NCI-H2107 treated with DMSO at 0.1 percent for 48 hours (cell line): ENCODE results near the gene AFF3.
"Not testable (repeated sequence)": the region's sequence is repeated elsewhere in the genome, so short reads cannot be mapped to it uniquely, and the experiment has no call there.

Experiments
- DNase-seq: peaks from one replicate; lab custom pipeline; 2025; ENCODE audit not compliant: unreplicated experiment; lab: John Stamatoyannopoulos, UW

Gene AFF3

DNA sequence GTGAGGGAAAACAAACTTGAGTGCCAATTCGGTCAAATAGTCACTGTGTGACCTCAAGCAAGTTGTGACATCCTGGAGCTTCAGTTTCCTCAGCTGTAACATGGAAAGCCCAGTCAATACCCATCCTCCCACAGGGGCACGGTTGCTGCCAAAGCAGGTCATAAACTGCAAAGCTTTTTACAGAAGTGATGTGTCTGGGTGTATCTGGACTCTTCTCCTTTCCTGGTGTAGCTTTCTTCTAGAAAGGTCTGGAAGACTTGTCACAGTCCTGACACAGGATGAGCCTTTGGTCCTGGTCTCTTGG, 4.2 kb upstream of the AFF3 start:
- DNase-seq, result no peak

DNA sequence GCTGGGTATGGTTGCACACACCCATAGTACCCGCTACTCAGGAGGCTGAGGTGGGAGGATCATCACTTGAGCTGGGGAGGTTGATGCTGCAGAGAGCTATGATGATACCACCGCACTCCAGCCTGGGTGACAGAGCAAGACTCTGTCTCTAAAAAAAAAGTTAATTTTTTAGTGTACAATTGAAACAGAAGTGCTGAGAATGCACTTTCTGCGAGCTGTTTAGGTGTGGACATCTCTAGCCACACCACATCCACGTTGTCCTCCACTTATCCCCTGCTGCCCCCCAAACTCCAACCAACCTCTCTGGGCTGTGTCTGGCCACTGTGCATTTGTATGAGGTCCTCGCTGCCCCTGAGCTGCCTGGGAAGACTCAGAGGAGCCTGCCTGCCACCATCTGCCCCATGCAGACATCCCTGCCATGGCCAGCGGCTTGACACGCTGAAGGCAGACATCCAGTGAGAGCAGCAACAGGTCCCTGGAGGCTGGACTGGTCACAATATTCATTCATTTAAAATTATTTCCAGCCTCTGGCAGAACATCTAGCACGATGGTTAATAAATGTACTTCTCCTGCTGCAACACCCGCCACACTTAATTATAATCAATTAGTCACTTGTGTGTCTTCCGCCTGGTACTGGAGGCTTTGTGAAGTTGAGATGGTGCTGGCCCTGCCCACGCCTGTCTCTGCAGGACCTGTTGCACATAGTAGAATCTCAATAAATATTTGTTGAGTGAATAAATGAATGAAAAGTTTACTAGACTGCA, 3.7 kb upstream of the AFF3 start:
- DNase-seq, result no peak

DNA sequence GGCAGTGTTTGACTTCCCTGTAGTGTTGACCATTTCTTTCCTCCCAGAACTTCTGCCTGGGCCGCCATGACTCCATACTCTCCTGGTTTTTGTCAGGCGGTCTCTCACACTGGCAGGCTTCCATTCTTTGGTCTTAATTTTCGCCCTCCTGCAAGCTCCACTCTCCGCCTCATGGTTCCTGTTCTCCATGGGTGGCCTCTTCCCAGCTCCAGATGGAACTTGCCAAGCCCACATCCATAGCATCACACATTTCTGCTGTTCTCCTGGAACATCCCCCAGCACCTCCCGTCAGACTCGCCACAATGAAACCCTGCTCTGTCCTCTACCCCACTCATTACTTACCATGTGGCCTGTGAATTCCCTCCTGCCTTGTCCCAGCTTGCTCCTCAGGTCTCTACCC, 896 bp upstream of the AFF3 start:
- DNase-seq, result no peak

DNA sequence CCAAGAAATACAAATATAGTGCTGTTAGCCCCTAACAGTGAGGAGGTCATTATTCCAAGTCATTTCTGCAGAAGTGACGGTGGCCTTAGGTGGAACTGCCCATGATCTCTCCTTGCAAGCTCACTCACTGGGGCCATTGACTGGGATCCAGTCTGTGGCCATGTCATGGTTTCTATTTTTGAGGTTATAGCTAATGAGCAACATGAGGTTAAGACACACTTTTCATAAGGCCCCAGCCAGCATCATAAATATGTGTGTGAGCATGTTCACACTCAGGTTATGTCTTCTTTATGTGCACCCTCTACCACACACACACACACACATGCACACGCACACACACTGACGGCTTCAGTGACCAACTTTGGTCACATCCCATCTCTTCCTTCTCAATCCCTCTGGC, 484 bp downstream of the AFF3 start:
- no peak for DNase-seq

DNA sequence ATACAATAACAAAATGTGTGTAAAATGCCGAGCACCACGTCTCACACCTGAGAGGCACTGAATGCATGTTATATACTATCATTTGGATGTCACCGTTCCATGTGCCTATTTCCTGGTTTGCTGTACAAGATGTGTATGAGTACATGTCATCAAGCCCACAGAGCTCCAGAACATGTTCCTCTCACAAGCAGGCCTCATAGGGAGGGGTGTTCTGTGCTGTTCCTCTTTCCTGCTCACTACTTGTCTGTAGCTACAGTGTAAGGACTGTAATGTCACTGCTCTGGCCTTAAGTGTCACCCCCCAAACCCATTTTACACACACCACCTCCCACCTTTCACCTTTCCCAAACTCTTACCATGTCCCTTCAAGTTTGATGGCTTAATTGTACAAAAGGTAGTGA, 1.8 kb downstream of the AFF3 start:
- no peak for DNase-seq

DNA sequence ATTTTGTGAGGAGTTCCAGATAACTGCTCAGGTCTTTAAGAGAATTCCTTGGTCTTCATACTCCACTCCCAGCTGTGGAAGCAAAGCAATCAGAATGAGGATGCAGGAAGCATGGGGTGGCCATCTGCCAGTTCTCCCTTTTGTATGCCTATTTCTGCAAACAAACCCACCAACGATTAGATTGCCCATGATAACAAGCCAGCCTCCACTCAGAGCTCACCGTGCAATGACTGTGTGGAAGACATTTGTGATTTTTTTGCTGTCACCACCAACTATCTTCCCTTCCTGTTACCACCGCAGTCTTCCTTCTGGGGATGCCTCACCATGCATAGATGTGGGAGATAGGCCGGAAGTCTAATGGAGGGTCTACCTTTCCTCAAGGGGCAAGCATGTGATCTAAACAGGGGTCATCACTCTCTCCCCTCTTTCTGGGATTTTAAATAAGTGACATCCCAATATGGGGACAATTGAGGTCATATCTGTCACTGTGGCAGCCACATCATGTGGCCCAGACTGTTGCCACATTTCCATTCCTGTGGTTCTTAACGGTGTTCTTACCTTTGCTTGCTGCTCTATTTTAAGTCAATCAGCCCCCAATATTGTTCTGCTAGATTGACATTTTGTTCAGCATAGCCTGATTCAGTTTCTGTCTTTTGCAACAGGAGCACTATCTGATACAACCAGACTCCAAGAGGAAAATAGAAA, 4.4 kb downstream of the AFF3 start:
- DNase-seq, result no peak

DNA sequence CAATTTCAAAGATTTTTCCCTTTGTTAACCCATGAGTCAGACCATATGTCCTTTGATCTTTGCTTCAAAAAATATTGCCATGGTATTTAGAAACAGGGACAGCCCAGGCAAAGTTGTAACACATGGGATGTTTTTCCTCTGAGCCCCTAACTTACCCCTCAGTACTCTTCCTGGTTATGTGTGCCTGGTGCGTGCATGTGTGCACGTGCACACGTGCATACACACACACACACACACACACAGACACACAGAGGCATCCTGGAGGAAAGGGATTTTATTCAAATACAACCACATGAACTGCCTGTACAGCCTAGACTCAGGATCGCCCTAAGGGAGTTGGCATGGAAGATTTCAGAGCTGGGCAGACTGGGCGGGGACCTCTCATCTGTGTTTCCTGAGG, 5.1 kb downstream of the AFF3 start:
- no peak for DNase-seq

DNA sequence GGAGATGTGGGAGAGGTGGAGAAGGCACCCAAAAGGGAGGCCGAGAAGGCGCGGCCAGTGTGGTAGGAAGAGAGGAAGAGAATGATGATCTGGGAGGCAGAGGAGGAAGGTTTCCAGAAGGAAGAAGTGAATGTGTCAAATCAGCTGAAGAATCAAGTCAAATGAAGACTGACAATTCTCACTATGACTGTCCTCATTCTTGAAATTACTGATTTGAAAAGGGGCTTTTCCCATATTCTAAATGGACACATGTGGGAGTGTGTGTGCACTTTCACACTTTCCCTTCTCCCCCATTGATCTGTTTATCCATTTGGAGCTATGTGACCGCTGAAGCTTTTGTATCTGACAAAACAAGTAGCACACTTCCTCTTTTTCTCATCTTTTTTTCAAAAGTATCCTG, 6.1 kb downstream of the AFF3 start:
- no peak for DNase-seq

DNA sequence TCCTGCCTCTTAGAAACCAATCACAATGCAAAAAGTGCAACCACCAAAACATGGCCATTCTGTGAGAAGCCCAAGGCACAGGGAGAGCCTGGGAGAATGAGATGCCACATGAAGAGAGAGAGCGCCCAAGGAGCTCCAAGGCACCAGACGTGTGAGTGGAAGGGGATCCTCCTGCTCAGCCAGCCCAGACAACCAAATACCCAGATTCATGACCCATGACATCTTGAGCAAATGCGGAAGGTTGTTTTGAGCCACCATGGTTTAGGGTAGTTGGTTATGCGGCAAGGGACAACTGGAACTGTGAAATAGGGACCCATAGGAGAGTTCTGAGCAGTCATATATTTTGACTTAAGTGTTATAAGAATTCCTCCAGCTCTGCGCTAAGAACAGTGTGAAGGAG, 7.0 kb downstream of the AFF3 start:
- no peak for DNase-seq

DNA sequence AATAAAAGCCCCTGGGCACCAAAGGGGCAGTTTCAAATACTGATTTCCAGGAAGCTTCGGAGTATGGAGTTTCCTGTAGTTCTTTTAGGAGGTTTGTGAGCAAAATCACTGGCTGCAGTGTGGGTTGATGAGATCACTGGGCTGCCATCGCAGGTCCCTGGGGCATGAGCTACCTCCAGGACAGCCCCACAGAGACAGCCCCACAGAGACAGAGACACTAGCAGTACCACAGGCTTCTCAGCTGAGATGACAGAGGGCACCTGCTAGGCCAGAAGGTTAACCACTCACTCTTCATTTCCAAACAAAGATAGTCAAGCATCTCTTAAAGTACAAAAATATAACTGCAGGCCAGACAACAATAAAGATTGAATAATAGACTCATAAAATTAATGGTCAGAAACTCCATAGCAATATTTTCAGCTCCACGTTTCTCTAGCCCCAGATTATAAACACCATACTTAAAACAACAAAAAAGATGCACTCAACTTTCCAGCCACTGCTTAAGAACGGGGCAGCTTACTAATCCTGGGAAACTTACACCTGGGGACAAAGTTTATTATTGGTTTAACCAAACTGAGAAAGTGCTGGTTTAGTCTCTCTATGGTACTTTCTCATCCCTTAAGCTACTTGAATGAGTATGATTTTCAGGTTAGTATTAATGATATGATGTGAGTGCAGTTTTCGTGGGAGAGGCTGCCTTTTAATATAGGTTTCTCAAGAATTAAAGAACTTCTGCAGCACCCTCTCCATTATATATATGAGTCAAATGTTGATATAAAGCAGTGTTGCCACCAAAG, 11.6 kb downstream of the AFF3 start:
- DNase-seq, result no peak

DNA sequence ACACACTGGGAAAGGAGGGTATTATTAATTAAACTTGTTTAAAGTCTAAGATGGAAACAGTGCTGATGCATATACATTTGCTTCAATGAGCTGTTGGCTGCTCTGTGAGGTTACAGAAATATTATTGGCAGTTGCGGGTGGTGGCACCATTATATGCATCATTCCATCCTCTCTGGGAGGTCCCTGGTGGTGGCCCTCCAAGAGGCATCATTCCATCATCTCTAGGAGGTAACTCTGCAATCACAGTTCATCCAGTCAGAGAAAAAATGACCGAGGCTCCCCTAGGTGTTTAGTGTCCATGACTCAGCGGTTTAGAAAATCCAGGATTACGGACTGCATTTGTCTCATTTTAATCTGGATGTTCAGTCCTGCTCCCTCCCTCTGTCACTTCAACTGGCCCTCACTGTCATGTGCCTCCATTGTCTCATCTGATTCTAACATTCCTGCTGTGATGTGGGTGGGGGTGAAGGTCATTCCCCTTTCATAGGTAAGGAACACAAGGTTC, 15.4 kb downstream of the AFF3 start:
- no peak for DNase-seq

DNA sequence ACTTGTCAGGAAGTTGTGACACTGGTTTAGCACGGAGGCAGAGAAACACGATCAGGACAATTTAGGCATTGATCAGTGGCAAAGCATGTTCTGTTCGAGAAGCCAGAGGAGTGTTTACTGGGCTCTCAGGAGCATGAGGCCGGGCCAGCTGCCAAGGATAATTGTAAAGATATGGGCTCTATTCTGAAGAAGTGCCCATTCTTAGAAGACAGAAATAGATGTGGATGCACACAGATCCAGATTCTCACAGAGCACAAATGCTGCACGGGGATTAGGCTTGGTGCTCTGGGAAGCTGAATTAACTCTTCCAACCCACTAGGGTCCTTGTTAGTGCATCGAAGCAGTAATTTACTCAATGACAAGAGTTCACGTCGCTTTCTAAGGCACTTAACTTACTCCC, 16.2 kb downstream of the AFF3 start:
- DNase-seq, result peak; percentile 38

DNA sequence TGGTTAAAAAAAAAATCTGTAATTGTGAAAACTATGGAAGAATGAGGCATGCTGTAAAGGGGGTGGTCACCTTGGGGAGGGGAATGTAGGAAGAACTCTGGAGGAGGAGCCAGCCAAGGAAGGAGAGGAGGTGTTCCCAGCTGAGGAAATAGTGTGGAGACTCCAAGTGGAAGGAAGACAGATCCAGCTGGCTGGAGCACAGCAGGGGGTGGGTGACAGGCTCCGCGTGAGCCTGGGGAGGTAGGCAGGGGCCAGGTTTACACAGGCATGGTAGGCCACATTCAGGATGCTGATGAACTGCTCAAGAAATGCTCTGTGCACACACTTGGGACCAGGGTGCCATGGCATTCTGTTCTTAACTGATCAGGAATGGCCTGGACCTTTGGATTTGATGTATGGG, 16.8 kb downstream of the AFF3 start:
- no peak for DNase-seq

DNA sequence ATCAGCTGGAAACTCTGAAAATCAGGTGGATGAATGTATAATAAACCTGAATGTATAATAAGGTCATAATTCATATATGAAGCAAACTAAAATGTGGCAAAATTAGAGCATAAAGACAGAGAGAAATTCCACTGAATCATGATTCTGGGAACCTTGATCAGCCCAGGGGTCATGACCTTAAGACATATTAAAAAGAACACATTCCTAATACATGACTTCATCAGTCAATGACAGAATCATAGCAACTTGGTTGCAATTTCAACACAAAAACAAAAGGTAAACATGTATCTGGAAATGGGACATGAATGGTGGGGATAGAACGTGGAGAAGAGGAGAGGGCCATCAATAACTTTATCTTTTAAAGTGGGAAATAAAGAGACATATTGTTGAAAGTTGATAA, 17.6 kb downstream of the AFF3 start:
- DNase-seq, result no peak

DNA sequence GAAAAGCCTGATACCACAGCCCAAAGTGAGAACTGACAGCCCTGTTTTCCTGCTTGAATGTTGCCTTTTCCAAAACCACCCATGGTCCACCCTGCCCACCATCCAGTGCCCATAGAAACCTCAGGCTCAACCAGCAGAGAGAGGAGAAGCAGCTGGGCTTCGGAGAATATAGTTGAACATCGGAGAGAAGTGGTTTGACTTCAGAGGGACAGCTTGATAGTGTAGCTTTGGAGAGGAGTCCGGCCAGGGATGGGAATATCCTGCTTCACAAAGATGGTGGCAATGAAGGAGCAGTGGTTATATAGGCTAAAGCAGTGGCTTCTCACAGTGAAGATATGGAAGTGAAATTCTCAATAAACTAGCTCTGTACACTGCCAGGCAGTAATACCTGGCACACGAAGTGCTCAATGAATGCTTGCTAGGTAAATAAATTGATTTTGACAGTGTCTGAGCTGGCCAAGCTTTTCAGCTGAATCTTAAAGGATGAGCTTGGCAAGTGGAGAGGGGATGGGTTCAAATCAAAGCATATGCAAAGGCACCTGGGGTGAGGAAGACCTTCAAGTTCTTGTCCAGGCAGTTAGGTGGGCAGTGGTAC, 21.2 kb downstream of the AFF3 start:
- DNase-seq, result no peak

DNA sequence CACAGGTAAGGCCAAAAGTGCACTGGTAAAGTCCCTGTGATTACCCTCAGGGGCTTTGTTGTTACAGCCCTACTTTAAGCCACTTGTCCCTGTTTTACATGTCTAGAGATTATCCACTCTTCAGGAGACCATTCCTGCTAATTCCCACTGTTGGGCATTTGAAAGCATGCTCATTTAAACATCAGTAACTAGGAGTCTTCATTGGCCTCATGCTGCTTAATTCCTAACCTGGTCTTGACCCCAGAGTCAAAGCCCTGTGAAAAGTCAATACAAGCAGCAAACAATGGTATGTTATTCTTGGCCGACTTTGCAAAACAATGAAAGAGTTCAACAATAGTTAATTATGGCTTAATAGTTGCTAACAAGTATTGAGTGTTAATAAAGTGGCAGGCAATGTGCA, 23.2 kb downstream of the AFF3 start:
- DNase-seq, result no peak

DNA sequence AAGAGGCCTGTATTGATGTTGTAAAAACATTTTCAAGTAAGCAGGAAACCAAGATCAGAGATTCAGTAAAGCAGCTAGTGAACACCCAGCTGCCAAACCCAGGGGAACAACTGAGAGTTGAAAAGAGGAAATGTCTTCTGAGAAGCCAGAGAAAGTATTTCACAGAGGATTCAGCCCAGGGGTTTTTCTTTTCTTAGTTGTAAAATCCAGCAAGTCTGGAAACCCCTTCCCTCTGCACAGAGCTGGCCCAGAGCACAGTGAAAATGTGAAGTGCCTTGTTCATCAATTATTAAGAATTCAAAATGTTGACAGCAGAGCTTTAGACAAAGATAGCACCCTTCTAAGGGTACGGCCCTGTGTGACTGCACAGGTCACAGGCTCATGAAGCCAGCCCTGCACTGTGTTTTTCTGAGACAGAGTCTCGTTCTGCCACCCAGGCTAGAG, 28.4 kb downstream of the AFF3 start:
- DNase-seq, result no peak

DNA sequence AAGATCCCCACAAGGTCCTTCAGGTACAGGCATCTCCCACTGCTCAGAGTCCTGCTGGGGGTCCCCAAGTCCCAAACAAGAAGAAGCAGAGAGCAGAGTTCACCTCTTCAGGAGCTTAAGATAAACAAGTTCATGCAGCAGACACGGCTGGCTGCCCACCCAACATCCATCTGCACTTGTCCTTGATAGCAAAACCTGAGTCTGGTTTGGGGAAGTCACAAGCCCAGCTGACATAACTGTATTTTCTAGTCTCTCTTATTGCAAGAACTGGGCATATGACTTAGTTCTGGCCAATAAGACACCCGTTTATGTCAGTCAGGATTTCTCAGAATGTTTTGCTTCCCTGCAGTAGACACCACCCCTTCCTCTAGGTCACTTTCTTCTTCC, 31.8 kb downstream of the AFF3 start:
- no peak for DNase-seq

DNA sequence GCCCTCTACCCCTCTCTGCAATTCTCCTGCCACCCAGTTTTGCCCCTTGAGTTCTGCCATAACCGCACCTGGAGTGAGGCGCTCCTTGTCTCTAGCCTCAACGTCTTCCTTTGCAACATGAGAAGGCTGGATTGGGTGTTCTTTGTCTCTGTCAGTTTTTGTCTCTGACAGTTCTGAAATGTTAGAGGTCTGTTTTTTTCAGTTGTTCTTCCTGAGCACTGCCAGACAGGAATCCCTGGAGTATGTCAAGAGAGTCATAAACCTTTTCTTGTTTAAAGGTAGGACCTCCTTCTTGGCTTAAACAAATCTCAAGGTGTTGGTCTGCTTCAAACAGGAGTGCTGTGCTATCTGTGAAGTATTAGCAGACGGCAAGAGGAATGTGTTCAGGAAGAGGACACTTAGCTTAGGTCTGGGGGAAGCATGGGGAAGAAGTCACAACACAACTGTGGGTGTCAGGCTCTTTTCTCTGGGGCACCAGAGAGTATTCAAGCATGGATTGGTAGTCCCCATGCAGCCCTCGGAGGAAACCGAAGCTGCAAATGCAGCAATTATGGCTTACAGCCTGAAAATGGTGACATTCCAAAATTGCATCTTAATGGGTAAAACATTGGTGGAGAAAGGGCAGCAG, 32.3 kb downstream of the AFF3 start:
- DNase-seq, result no peak

DNA sequence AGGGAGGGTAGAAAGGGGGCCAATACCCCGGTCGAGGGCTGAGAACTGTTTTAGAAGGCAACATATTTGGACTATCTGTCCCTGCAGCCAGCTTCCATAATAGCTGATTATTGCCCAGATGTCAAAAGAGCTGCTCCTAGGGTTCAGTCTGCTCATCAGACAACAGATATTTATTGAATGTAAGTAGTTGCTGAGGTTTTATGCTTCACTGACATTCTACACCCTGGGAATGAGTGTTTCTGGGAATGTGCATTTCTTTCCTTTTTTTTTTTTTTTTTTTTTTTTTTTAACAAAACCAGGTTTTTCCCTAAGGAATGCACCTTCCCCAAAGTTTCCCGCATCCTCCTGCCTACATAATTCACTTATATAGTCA, 33.8 kb downstream of the AFF3 start:
- not testable (repeated sequence) for DNase-seq
